A549 (cell line): ENCODE measurements around the gene RUNX2. TPM values are rescaled to one million over a fixed set of nuclear protein-coding genes. Genes with fewer than 3 reads are reported as not detected.

Experiments used
- ATAC-seq, 2 experiments: fragments of 200-7000 bp in 1 of 2; fragments of >200 bp in 1 of 2; cut with Nextera tagmentation in 1 of 2; cut with Tn5 transposase in 1 of 2; 3 replicates each; pipeline versions ENCODE4 v1.8.0 to v1.9.1; 2018 to 2020; ENCODE audit warnings: mild to moderate bottlenecking in 1 of 2, moderate library complexity in 1 of 2
- CTCF ChIA-PET: fragments of 300-600 bp; sonication (Branson Sonifier 250); formaldehyde crosslinking; extraction: SDS; loops from one replicate; lab custom pipeline; 2021; ENCODE audit warnings: antibody characterized with exemption, inconsistent platforms; lab: Yijun Ruan, JAX
- POLR2A ChIA-PET: fragments of 350-600 bp; formaldehyde crosslinking; extraction: SDS; loops from one replicate; lab custom pipeline; 2021; ENCODE audit warnings: antibody characterized with exemption, inconsistent platforms; lab: Yijun Ruan, JAX
- DNase-seq, 2 experiments: peaks; one replicate each; pipeline versions ENCODE4 v3.0.0 to v3.0.0-alpha.2; 2011 to 2016; ENCODE audit warnings: low read depth in 1 of 2, low spot score in 1 of 2
- FAIRE-seq: peaks from 2 replicates; lab custom pipeline; 2011; peaks lifted over from hg19 to GRCh38; lab: Jason Lieb, UNC
- H3K27ac ChIP-seq, 2 experiments: fragments of >200 bp; sonication (Bioruptor Twin); formaldehyde crosslinking; 3 replicates each; pipeline ENCODE4 v1.5.1; 2016 to 2017
- H3K4me1 ChIP-seq: fragments of >200 bp; sonication (Bioruptor Twin); formaldehyde crosslinking; 3 replicates; pipeline ENCODE4 v1.6.1; 2016
- H3K4me2 ChIP-seq: fragments of >200 bp; sonication (Bioruptor Twin); formaldehyde crosslinking; 3 replicates; pipeline ENCODE4 v1.6.1; 2016
- H3K4me3 ChIP-seq: fragments of >200 bp; sonication (Bioruptor Twin); formaldehyde crosslinking; 3 replicates; pipeline ENCODE4 v1.5.1; 2016
- H3K9me3 ChIP-seq: fragments of >200 bp; sonication (Bioruptor Twin); formaldehyde crosslinking; 3 replicates; pipeline ENCODE4 v1.6.1; 2016
- BHLHE40 ChIP-seq: IDR thresholded peaks from 2 replicates; pipeline ENCODE4 v1.6.1; 2012; ENCODE audit warnings: low read depth, low read length, inconsistent platforms
- CBX2 ChIP-seq: fragments of 200-600 bp; sonication (generic); IDR thresholded peaks from 2 replicates; pipeline ENCODE4 v1.6.1; 2016; ENCODE audit warnings: low read depth, mild to moderate bottlenecking, borderline replicate concordance
- CEBPB ChIP-seq, 2 experiments: fragments of >200 bp in 1 of 2; sonication (Bioruptor Twin) in 1 of 2; formaldehyde crosslinking in 1 of 2; IDR thresholded peaks; 2 replicates each; pipeline ENCODE4 v1.6.1; 2012 to 2016
- FOSB ChIP-seq: fragments of 250-450 bp; sonication (Bioruptor Pico); IDR thresholded peaks from 2 replicates; pipeline ENCODE4 v1.5.0; 2020; ENCODE audit warnings: mild to moderate bottlenecking, moderate library complexity
- HDAC2 ChIP-seq: fragments of 200-600 bp; sonication (generic); IDR thresholded peaks from 2 replicates; pipeline ENCODE4 v1.6.1; 2016
- HEYL ChIP-seq: fragments of 250-450 bp; sonication (Bioruptor Pico); IDR thresholded peaks from 2 replicates; pipeline ENCODE4 v1.8.0; 2021; ENCODE audit warnings: mild to moderate bottlenecking, moderate library complexity
- HOXA7 ChIP-seq: fragments of 250-450 bp; sonication (Bioruptor Pico); IDR thresholded peaks from 2 replicates; pipeline ENCODE4 v1.5.0; 2020; ENCODE audit warnings: mild to moderate bottlenecking, moderate library complexity
- HOXB13 ChIP-seq: fragments of 250-450 bp; sonication (Bioruptor Pico); IDR thresholded peaks from 2 replicates; pipeline ENCODE4 v1.5.0; 2020; ENCODE audit warnings: low read depth, mild to moderate bottlenecking, moderate library complexity
- JUN ChIP-seq, 2 experiments: fragments of >200 bp; sonication (Bioruptor Twin); formaldehyde crosslinking; IDR thresholded peaks; 2 replicates in 1 of 2; 3 replicates in 1 of 2; pipeline ENCODE4 v1.6.1; 2016 to 2017
- MYC ChIP-seq: IDR thresholded peaks from 2 replicates; pipeline ENCODE4 v1.6.1; 2012; ENCODE audit warnings: mild to moderate bottlenecking, inconsistent platforms, low read length, improper control_type of control experiment, borderline replicate concordance
- NFE2L2 ChIP-seq: fragments of 150-350 bp; conservative IDR thresholded peaks from 2 replicates; pipeline ENCODE4 v1.6.1; 2014; ENCODE audit warnings: low read length
- PBX3 ChIP-seq: IDR thresholded peaks from 2 replicates; pipeline ENCODE4 v1.6.1; 2012
- PHF8 ChIP-seq: fragments of 200-600 bp; sonication (generic); IDR thresholded peaks from 2 replicates; pipeline ENCODE4 v1.6.1; 2016; ENCODE audit warnings: low read depth, mild to moderate bottlenecking, antibody characterized with exemption, moderate library complexity, borderline replicate concordance
- POLR2A ChIP-seq: IDR thresholded peaks from 2 replicates; pipeline ENCODE4 v1.6.1; 2012; ENCODE audit warnings: mild to moderate bottlenecking, low read length
- RAD21 ChIP-seq, 2 experiments: fragments of >200 bp in 1 of 2; sonication (Bioruptor Twin) in 1 of 2; formaldehyde crosslinking in 1 of 2; IDR thresholded peaks in 1 of 2; conservative IDR thresholded peaks in 1 of 2; 2 replicates in 1 of 2; 3 replicates in 1 of 2; pipeline ENCODE4 v1.6.1; 2012 to 2018; ENCODE audit warnings: inconsistent platforms in 1 of 2
- RCOR1 ChIP-seq: fragments of 150-350 bp; IDR thresholded peaks from 2 replicates; pipeline ENCODE4 v1.6.1; 2014; ENCODE audit warnings: antibody characterized with exemption, low read length, low read depth
- RNF2 ChIP-seq: fragments of 200-600 bp; sonication (generic); IDR thresholded peaks from 2 replicates; pipeline ENCODE4 v1.6.1; 2016; ENCODE audit warnings: low read depth, mild to moderate bottlenecking, antibody characterized with exemption, moderate library complexity, borderline replicate concordance
- SREBF2 ChIP-seq: fragments of 450-650 bp; IDR thresholded peaks from 2 replicates; pipeline ENCODE4 v1.6.1; 2014; ENCODE audit warnings: mild to moderate bottlenecking, moderate library complexity
- TFCP2L1 ChIP-seq: fragments of 250-450 bp; sonication (Bioruptor Pico); IDR thresholded peaks from 2 replicates; pipeline ENCODE4 v1.5.0; 2021; ENCODE audit warnings: mild to moderate bottlenecking
- ZFP36 ChIP-seq: fragments of 450-650 bp; IDR thresholded peaks from 2 replicates; pipeline ENCODE4 v1.6.1; 2014; ENCODE audit warnings: borderline replicate concordance; ENCODE audit not compliant: partially characterized antibody
- ZNF302 ChIP-seq: fragments of 250-450 bp; sonication (Bioruptor Pico); IDR thresholded peaks from 2 replicates; pipeline ENCODE4 v1.9.0; 2021; ENCODE audit warnings: inconsistent platforms, mild to moderate bottlenecking, moderate library complexity
- WGBS: methylation state at CpG from one replicate; pipeline ENCODE4 v1.1.6; 2017; ENCODE audit errors: missing lambda C conversion rate; 5-methylcytosine and 5-hydroxymethylcytosine counted together
- polyA plus RNA-seq, 4 experiments: library from polyadenylated mRNA; depleted of rRNA in 3 of 4; stranded (reverse); fragments of >200 nt; fragmentation: RNase III in 1 of 4; extraction: RNeasy Plus Mini Kit Qiagen cat#74134 plus additional on column Dnase treatment in 1 of 4; gene quantifications; 2 replicates in 3 of 4; 3 replicates in 1 of 4; pipeline ENCODE4 v1.2.3, GENCODE V29; 2011 to 2017
- TF ChIP-seq, protein P1 (sequence below): fragments of 450-650 bp; IDR thresholded peaks from 2 replicates; pipeline ENCODE4 v1.6.1; 2014; ENCODE audit warnings: antibody characterized with exemption
- TF ChIP-seq, protein P2 (sequence below): fragments of 250-450 bp; sonication (Bioruptor Pico); IDR thresholded peaks from 2 replicates; pipeline ENCODE4 v1.5.0; 2020; ENCODE audit warnings: low read depth, mild to moderate bottlenecking, moderate library complexity
- TF ChIP-seq, protein P3 (sequence below): fragments of >200 bp; sonication (Bioruptor Twin); formaldehyde crosslinking; IDR thresholded peaks from 3 replicates; pipeline ENCODE4 v1.6.1; 2016

Gene RUNX2
- polyA plus RNA-seq, 2 of the 4 experiments (the other 2 are of a cell fraction), result 0.13 to 0.83 TPM

DNA sequence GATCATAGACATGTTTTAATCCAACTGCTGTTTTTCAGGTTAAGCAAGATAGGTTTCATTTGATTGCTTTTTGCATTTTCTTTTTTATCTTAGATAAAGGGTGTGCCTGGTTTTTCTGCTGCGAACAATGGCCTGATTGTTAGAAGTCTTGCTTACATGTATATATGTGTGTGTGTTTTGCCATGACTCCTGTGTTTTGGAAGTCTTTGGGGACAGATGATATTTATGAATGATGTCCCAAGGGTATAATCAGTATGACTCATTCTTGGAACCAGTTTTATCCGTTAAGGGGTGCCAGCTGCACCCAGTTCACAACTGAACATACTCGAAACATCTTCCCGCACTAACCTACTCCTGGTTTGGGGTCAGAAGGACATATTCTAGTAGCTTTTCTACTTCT lies 279.7 kb downstream of the RUNX2 start:
- 71% methylated on average over 4 of the region's 4 CpGs for WGBS
- no peaks in the 10 kb centered on the region for H3K4me1 ChIP-seq
- ATAC-seq (no peak), FAIRE-seq (no peak), DNase-seq (no peak)
- ChIA-PET CTCF (no interaction called here), POLR2A (no interaction called here)
- H3K4me2 ChIP-seq, result no peak overlapping the region
- H3K27ac ChIP-seq, result no peak overlapping the region
- H3K4me3 ChIP-seq, result no peak overlapping the region
- TF ChIP-seq ZNF302 (CRISPR knock-in tag), result no peak
- no peak for TF ChIP-seq RCOR1
- TF ChIP-seq ZFP36, result no peak
- no peak for TF ChIP-seq HEYL
- TF ChIP-seq HDAC2, result no peak
- no peak for TF ChIP-seq PHF8
- TF ChIP-seq RNF2, result no peak
- no peak for TF ChIP-seq POLR2A
- TF ChIP-seq, protein P1, sequence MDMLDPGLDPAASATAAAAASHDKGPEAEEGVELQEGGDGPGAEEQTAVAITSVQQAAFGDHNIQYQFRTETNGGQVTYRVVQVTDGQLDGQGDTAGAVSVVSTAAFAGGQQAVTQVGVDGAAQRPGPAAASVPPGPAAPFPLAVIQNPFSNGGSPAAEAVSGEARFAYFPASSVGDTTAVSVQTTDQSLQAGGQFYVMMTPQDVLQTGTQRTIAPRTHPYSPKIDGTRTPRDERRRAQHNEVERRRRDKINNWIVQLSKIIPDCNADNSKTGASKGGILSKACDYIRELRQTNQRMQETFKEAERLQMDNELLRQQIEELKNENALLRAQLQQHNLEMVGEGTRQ, result no peak
- TF ChIP-seq BHLHE40, result no peak
- TF ChIP-seq JUN (IDR thresholded peaks at IDR 0.05), result no peak
- TF ChIP-seq FOSB (CRISPR knock-in tag), result no peak
- TF ChIP-seq MYC, result no peak
- TF ChIP-seq, protein P2, sequence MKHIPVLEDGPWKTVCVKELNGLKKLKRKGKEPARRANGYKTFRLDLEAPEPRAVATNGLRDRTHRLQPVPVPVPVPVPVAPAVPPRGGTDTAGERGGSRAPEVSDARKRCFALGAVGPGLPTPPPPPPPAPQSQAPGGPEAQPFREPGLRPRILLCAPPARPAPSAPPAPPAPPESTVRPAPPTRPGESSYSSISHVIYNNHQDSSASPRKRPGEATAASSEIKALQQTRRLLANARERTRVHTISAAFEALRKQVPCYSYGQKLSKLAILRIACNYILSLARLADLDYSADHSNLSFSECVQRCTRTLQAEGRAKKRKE (CRISPR knock-in tag), result no peak
- no peak for TF ChIP-seq CEBPB (IDR thresholded peaks at IDR 0.05)
- TF ChIP-seq RAD21 (conservative IDR thresholded peaks at IDR 0.05 in 1 of 2, IDR thresholded peaks at IDR 0.05 in 1 of 2), result no peak
- TF ChIP-seq HOXA7, result no peak
- no peak for TF ChIP-seq HOXB13 (CRISPR knock-in tag)
- no peaks in the 10 kb centered on the region for H3K9me3 ChIP-seq

GRCh38 chr6:45608252-45608913 lies 280.3 kb downstream of the RUNX2 start:
- ChIA-PET POLR2A (no interaction called here), CTCF (interaction anchor here (0.6 kb wide), 1 partner anchor 187 kb away, joined by 3 read pairs; no protein-coding TSS in a partner anchor)
- Histone ChIP-seq H3K4me3 (no peak overlapping the region), H3K9me3 (no peaks in the 10 kb centered on the region), H3K4me1 (no peaks in the 10 kb centered on the region), H3K4me2 (no peak overlapping the region), H3K27ac (no peak overlapping the region)
- DNase-seq, result no peak
- TF ChIP-seq NFE2L2 (no peak), RAD21 (conservative IDR thresholded peaks at IDR 0.05 in 1 of 2, IDR thresholded peaks at IDR 0.05 in 1 of 2) (no peak), SREBF2 (no peak), PBX3 (no peak), HDAC2 (no peak), MYC (no peak), CBX2 (no peak), TFCP2L1 (CRISPR knock-in tag) (no peak), HOXB13 (CRISPR knock-in tag) (no peak)
- TF ChIP-seq, protein P3, sequence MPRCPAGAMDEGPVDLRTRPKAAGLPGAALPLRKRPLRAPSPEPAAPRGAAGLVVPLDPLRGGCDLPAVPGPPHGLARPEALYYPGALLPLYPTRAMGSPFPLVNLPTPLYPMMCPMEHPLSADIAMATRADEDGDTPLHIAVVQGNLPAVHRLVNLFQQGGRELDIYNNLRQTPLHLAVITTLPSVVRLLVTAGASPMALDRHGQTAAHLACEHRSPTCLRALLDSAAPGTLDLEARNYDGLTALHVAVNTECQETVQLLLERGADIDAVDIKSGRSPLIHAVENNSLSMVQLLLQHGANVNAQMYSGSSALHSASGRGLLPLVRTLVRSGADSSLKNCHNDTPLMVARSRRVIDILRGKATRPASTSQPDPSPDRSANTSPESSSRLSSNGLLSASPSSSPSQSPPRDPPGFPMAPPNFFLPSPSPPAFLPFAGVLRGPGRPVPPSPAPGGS, result no peak
- ATAC-seq, result no peak
- 61% methylated on average over 10 of the region's 10 CpGs for WGBS
- FAIRE-seq, result no peak
